Natural killer cell (primary cell): ENCODE measurements around the gene NRXN2. TPM values are rescaled to one million over a fixed set of nuclear protein-coding genes. Genes with fewer than 3 reads are reported as not detected.
A peak's percentile ranks its signal among the peaks of the same experiment; 100 is the strongest.

Source experiments
- ATAC-seq, 3 donors: fragments of 150-1000 bp in 2 of 3; fragments of 200-7000 bp in 1 of 3; cut with Tn5 transposase; 1 replicate in 1 of 3; 2 replicates in 2 of 3; pipeline ENCODE4 v1.10.0; 2021; ENCODE audit warnings: mild to moderate bottlenecking in 2 of 3, moderate library complexity in 2 of 3
- DNase-seq, 2 donors: peaks; one replicate each; pipeline versions ENCODE4 v3.0.0 to v3.0.0-alpha.2; 2013 to 2021; ENCODE audit warnings: mixed read lengths in 1 of 2
- H3K27ac ChIP-seq: one replicate; pipeline ENCODE4 v1.5.1; 2013; ENCODE audit warnings: mild to moderate bottlenecking, low read length
- H3K27me3 ChIP-seq: one replicate; pipeline ENCODE4 v1.6.1; 2013; ENCODE audit warnings: low read length; ENCODE audit not compliant: control insufficient read depth, insufficient read depth
- H3K36me3 ChIP-seq: one replicate; pipeline ENCODE4 v1.6.1; 2013; ENCODE audit warnings: low read length; ENCODE audit not compliant: control insufficient read depth, insufficient read depth
- H3K4me1 ChIP-seq: one replicate; pipeline ENCODE4 v1.6.1; 2013; ENCODE audit warnings: low read length; ENCODE audit not compliant: control insufficient read depth, insufficient read depth
- H3K4me3 ChIP-seq: one replicate; pipeline ENCODE4 v1.5.1; 2013; ENCODE audit warnings: low read length
- H3K9me3 ChIP-seq: one replicate; pipeline ENCODE4 v1.6.1; 2013; ENCODE audit warnings: low read length; ENCODE audit not compliant: control insufficient read depth, insufficient read depth
- H3K27ac Mint-ChIP-seq, 2 donors: one replicate each; pipeline ENCODE4 v1.8.0; 2022; ENCODE audit warnings: mild to moderate bottlenecking in 2 of 2, mixed read lengths in 2 of 2, moderate library complexity in 1 of 2
- H3K27me3 Mint-ChIP-seq, 2 donors: one replicate each; pipeline ENCODE4 v1.8.0; 2022; ENCODE audit warnings: low read depth in 2 of 2, mixed read lengths in 2 of 2
- H3K36me3 Mint-ChIP-seq: one replicate; pipeline ENCODE4 v1.8.0; 2022; ENCODE audit warnings: mixed read lengths
- H3K4me1 Mint-ChIP-seq, 2 donors: one replicate each; pipeline ENCODE4 v1.8.0; 2022; ENCODE audit warnings: mixed read lengths in 2 of 2
- H3K4me3 Mint-ChIP-seq: one replicate; pipeline ENCODE4 v1.8.0; 2022; ENCODE audit warnings: mild to moderate bottlenecking, moderate library complexity, mixed read lengths
- H3K9me3 Mint-ChIP-seq, 2 donors: one replicate each; pipeline ENCODE4 v1.8.0; 2022; ENCODE audit warnings: mixed read lengths in 2 of 2
- WGBS: methylation state at CpG from one replicate; pipeline ENCODE4 v1.1.7; 2013; ENCODE audit warnings: missing lambda C conversion rate; ENCODE audit not compliant: insufficient coverage; 5-methylcytosine and 5-hydroxymethylcytosine counted together
- intact Hi-C: fragments of 100-400 bp; cut with micrococcal nuclease; formaldehyde crosslinking; loops from one replicate; pipeline ENCODE4 v1.14.2; 2022
- total RNA-seq, 4 donors: library from RNA; stranded (reverse); fragments of 120-200 nt in 1 of 4; gene quantifications; one replicate each; pipeline versions ENCODE4 v1.2.3 to v1.2.4, GENCODE V29; 2013 to 2022
- TF ChIP-seq, protein P1 (sequence below): fragments of 200-600 bp; IDR thresholded peaks from one replicate; pipeline ENCODE4 v1.8.0; 2022; ENCODE audit warnings: antibody characterized with exemption

NRXN2 gene
- total RNA-seq, 3 donors from 2014 or later (not counting 1 experiment from before 2014, with no cell fraction given) = 2.9 to 9.6 (median 7.7) TPM

DNA sequence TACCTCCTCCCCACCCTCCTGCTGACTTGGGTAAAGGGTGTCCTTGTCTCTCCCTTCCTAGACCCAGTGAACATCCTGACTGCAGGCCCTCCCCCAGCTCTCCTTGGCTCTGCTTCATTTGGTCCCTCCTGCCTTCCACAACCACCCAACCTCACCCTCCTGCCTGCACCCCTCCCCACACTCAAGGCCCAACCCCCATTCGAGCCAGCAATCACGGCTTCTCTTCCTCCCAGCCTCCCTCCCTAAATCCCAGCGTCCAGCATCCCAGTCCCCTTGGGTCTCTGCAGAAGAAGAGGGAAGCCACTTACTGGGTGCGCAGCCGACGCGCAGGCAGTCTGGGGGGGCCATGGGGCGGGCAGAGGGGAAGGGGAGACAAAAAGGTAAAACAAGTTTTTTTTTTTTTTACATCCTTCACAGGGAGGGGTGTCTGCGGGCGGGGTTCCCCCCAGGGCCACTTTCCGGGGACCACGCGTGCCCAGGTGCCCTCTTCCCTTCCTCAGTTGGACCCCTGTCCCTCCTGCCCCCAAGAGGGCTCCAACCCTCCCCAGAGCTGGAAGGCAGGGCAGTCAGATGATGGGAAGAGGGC is 69.5 kb downstream of the NRXN2 start:
- no peak overlapping the region for H3K4me3 ChIP-seq
- H3K4me1 Mint-ChIP-seq = peaks cover 0 to 6% of the 10 kb centered on the region in 2 donors
- TF ChIP-seq, protein P1, sequence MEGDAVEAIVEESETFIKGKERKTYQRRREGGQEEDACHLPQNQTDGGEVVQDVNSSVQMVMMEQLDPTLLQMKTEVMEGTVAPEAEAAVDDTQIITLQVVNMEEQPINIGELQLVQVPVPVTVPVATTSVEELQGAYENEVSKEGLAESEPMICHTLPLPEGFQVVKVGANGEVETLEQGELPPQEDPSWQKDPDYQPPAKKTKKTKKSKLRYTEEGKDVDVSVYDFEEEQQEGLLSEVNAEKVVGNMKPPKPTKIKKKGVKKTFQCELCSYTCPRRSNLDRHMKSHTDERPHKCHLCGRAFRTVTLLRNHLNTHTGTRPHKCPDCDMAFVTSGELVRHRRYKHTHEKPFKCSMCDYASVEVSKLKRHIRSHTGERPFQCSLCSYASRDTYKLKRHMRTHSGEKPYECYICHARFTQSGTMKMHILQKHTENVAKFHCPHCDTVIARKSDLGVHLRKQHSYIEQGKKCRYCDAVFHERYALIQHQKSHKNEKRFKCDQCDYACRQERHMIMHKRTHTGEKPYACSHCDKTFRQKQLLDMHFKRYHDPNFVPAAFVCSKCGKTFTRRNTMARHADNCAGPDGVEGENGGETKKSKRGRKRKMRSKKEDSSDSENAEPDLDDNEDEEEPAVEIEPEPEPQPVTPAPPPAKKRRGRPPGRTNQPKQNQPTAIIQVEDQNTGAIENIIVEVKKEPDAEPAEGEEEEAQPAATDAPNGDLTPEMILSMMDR = no peak
- peaks cover 0 to 7% of the 10 kb centered on the region in 2 donors for H3K27me3 Mint-ChIP-seq
- H3K27ac ChIP-seq = no peak overlapping the region
- H3K27me3 ChIP-seq = no peaks in the 10 kb centered on the region
- intact Hi-C loops = loop anchor here (1.0 to 5.0 kb wide), 4 partner anchors 101 to 451 kb away; no protein-coding TSS in a partner anchor
- ATAC-seq = no peak
- H3K36me3 ChIP-seq = no peaks in the 10 kb centered on the region
- no peak for DNase-seq
- no peaks in the 10 kb centered on the region for H3K9me3 Mint-ChIP-seq
- no peaks in the 10 kb centered on the region for H3K9me3 ChIP-seq
- peaks cover 36% of the 10 kb centered on the region for H3K4me1 ChIP-seq
- H3K27ac Mint-ChIP-seq = no peak overlapping the region
- no peaks in the 10 kb centered on the region for H3K36me3 Mint-ChIP-seq
- 72% methylated on average over 6 of the region's 13 CpGs for WGBS
- H3K4me3 Mint-ChIP-seq = no peak overlapping the region

DNA sequence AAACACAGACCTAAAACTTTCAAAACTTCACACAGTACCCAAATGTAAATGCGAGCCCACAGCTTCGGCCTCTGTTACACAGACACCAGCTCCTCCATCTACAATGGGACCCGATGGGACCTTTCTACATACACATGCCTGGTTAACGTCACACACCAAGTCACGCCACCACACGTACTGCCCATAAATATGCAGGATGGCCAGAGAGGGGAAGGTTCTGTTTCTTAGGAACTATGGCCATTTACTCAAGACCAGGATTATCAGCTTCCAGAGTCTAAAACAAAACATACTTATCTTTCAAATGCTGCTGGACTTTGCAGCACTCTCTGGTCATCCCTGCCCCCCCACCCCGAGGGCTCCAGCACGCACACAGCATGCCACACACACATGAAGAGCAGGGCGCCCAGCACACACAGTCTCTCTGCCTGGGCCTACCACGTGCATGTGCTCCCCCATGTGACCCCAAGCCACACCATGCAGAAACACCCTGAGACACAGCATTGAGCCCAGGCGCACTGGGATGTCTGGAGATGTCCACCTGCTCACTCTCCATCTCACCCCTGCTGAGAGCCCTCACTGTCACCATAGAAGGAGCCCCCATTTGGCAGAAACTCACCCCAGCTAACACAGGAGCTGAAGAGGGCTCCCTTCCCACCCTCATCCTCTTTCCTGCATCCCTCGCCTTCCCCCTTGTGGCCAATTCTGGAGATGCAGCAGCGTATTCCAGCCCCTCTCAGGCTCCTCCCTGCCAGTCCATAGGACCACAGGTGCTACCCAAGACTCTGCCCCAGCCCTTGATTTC is 70.2 kb downstream of the NRXN2 start:
- no peaks in the 10 kb centered on the region for H3K27me3 ChIP-seq
- Mint-ChIP-seq H3K9me3 (no peaks in the 10 kb centered on the region), H3K27ac (no peak overlapping the region), H3K36me3 (no peaks in the 10 kb centered on the region), H3K27me3 (peaks cover 0 to 7% of the 10 kb centered on the region in 2 donors), H3K4me1 (peaks cover 0 to 6% of the 10 kb centered on the region in 2 donors), H3K4me3 (no peak overlapping the region)
- H3K4me3 ChIP-seq = no peak overlapping the region
- intact Hi-C loops = loop anchor here (1.0 to 5.0 kb wide), 4 partner anchors 100 to 450 kb away; no protein-coding TSS in a partner anchor
- H3K36me3 ChIP-seq = no peaks in the 10 kb centered on the region
- peaks cover 36% of the 10 kb centered on the region for H3K4me1 ChIP-seq
- 64% methylated on average over 13 of the region's 13 CpGs for WGBS
- DNase-seq (peak; percentile 66 to 80), ATAC-seq (peak; percentile 70 to 90 (median 88))
- H3K9me3 ChIP-seq = no peaks in the 10 kb centered on the region
- H3K27ac ChIP-seq = no peak overlapping the region
- TF ChIP-seq, protein P1 = peak; percentile 59

DNA sequence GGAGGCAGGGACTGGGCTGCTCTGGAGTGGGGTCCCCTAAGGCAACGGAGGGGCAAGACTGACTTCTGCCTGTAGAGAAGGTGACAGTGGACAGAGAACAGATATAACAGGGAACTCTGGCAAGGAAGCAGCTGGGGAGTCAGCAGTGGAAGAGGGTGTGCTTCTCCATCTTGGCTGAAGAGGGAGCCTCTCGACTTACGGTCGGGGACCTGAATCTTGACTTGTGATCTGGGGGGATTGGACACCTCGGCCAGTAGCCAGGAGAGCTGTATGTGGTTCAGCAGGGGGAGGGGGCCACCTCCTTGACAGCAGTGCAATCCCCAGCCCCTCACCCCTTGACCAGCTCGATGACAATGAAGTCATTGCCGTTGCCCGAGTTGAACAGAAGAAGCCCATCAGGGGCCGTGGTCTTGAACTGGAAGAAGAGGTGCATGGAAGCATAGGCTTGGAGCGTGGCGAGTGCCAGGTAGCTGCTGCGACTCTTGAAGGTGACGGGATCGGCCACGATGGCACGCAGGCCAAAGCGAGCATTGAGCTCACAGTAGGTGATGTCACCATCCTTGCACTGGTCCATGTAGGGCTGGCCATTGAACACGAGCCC is 72.0 kb downstream of the NRXN2 start:
- 70% methylated on average over 17 of the region's 18 CpGs for WGBS
- H3K27me3 Mint-ChIP-seq = peaks cover 0 to 12% of the 10 kb centered on the region in 2 donors
- peaks cover 0 to 6% of the 10 kb centered on the region in 2 donors for H3K4me1 Mint-ChIP-seq
- TF ChIP-seq, protein P1 = no peak
- no peak for ATAC-seq
- intact Hi-C loops = loop anchor here (5.0 kb wide), 2 partner anchors 99 to 449 kb away; no protein-coding TSS in a partner anchor
- Histone ChIP-seq H3K27me3 (no peaks in the 10 kb centered on the region), H3K4me3 (no peak overlapping the region), H3K9me3 (no peaks in the 10 kb centered on the region), H3K27ac (no peak overlapping the region), H3K4me1 (peaks cover 31% of the 10 kb centered on the region), H3K36me3 (no peaks in the 10 kb centered on the region)
- H3K9me3 Mint-ChIP-seq = no peaks in the 10 kb centered on the region
- no peak overlapping the region for H3K4me3 Mint-ChIP-seq
- H3K36me3 Mint-ChIP-seq = no peaks in the 10 kb centered on the region
- peak in 1 of 2 donors; percentile 23 for DNase-seq
- no peak overlapping the region for H3K27ac Mint-ChIP-seq
